CD4-positive, alpha-beta T cell treated with Interleukin-17A for 4 hours (primary cell): ENCODE measurements around the gene BSDC1.
A peak's percentile ranks its signal among the peaks of the same experiment; 100 is the strongest.
"Not testable (repeated sequence)": the region's sequence is repeated elsewhere in the genome, so short reads cannot be mapped to it uniquely, and the experiment has no call there.

ENCODE experiments used
- DNase-seq: peaks from one replicate; pipeline ENCODE4 v3.0.0-alpha.2; 2020; ENCODE audit warnings: mixed read lengths

Gene BSDC1

GRCh38 chr1:32356478-32356877, 37.8 kb downstream of the BSDC1 start:
- DNase-seq = no peak

- not testable (repeated sequence) for DNase-seq
These were observed 38.5 kb downstream of the BSDC1 start for GRCh38 chr1:32355778-32356177.

- no peak for DNase-seq
These were observed 40.2 kb downstream of the BSDC1 start for GRCh38 chr1:32353886-32354570.

DNA sequence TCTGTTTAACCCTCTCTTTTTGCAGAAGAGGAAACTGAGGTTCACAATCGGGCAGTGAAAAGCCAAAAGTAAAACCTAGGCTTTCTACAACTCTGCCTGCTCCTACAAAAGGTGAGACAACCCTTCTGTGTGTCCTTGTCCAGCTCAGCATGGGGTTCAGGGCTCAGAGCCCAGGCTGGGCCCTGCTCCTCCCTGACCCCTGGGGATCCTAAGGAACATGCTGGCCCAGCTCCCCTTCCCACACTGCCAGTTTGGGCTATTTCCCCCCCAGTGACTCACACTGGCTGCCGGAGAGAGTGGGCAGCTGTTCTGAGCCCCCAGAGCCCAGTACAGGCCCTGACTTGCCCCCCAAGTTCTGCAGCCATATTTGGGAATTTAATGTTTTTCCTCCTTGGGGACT, 40.8 kb downstream of the BSDC1 start:
- no peak for DNase-seq

GRCh38 chr1:32352831-32353383, 41.3 kb downstream of the BSDC1 start:
- no peak for DNase-seq

DNA sequence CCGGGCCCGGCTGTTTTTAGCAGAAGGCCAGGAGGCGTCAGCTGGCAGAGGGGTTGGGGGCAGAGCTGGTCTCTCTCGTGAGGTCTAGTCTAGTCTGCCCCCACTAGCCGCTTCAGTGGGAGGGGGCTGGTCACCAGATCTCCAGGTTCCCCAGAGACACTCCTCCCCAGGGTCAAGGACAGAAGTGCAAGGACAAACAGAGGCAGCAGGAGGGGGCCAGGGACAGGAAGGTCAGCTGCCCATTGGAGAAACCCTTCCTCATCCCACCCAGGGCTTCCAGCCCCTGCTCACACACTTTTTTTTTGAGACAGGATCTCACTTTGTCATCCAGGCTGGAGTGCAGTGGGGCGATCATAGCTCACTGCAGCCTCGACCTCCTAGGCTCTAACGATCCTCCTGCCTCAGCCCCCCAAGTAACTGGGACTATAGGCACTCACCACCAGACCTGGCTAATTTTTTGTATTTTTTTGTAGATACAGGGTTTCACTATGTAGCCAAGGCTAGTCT, 41.9 kb downstream of the BSDC1 start:
- DNase-seq = no peak

GRCh38 chr1:32351399-32352238, 42.6 kb downstream of the BSDC1 start:
- DNase-seq = peak; percentile 97

DNA sequence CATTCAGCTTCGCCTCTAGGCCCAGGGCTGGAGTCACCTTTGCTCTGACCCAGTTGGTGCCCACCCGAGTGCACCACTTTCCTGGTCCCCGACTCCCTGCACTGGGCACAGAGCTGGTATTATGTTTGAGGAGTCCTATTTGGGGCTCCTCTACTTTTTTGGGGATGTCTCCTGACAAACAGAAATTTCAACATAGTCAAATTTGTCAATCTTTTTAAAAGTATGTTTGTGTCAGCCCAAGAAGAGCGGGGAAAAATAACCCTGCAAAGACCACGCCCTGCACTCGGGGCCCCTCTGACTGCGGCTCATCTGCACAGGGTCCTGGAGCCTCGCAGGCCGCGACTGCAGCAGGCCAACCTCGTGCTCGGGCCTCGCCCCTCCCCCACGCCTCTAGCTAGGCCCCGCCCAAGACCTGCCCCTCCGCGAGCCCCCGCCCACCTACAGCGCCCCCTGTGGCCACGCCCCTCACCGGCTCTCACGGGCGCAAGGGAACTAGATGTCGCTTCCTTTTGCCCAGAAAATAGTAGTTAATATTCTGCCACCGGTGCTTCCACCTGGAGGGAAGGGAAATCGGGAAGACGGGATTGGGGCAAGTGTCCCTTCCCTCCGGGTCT, 43.3 kb downstream of the BSDC1 start:
- DNase-seq = no peak

DNA sequence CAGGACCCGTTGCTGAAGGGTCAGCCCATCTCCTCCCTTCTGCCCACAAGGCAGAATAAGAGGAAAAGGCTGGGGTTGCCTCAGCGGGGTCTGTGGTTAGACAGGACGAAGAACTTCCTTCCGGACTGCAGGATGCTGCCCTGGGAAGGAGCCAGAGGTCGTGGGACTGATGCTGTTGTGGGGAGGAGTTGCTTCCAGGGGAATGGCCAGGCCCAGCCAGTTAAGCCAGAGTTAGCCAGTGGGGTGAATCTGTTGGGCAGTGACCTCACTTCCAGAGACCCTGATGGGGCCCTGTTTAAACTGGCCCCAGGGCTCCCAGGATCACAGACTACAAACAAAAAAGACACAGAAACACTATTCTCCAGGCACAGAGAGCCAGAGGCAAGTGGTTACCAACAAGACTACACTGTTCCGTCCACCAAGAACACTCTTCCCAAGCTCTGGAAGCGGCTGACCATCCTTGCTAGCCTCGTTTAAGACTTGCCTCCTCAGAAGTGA, 45.0 kb downstream of the BSDC1 start:
- DNase-seq = no peak

- no peak for DNase-seq
These were observed 47.6 kb downstream of the BSDC1 start for GRCh38 chr1:32346532-32347157.

GRCh38 chr1:32345289-32345827, 48.9 kb downstream of the BSDC1 start:
- peak; percentile 66 for DNase-seq

DNA sequence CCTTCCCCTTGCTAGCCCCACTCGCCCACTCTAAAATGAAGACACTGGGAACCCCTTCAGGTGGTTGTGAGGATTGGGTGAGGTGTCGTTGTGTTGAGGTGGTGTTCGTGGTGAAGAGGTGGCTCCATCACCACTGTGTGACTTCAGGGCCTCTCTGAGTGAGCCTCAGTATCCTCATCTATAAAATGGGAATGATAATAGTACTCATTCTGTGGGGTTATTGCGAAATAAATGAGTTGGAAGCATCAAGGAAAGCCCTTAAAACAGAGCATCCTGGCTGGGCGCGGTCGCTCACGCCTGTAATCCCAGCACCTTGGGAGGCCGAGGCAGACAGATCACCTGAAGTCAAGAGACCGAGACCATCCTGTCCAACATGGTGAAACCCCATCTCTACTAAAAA, 51.5 kb downstream of the BSDC1 start:
- DNase-seq = no peak

DNA sequence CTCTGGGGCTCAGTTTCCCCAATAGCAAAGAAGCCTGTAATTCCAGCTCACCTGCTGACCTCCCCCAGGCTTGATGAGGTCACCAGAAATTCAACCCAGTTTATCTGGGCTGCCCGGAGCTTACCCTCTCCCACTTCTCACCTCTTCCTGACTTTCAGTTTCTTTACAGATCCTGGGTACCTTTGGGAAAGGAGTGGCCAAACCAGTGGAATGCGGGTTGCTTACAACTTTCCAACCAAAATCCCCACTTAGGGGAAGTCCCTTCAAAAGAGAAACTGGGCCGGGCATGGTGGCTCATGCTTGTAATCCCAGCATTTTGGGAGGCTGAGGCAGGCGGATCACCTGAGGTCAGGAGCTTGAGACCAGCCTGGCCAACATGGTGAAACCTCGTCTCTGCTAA, 52.3 kb downstream of the BSDC1 start:
- no peak for DNase-seq

GRCh38 chr1:32341186-32341757, 53.0 kb downstream of the BSDC1 start:
- DNase-seq = no peak

- DNase-seq = no peak
These were observed 54.8 kb downstream of the BSDC1 start for GRCh38 chr1:32339363-32339978.

DNA sequence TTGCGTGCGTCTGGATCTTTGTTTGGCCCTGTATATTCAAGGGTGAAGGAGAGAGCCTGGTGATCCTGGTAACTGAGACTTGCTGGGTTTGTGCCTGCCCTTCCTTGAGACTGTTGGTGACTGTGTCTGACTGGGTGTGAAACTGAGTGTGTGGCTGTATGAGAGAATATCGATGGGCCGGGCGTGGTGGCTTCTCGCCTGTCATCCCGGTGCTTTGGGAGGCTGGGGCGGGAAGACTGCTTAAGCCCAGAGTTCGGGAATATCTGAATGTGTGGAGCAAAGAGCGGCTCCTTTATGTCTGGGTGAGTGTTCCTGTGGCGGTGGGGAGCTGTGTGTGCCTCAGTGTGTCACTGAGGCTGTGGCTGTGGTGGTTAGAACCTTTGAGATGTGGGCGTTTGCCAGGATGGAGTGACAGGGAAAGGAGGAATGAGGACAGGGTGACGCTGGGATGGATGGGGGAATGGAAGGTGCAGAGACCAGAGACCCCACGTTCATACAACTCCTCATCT, 55.5 kb downstream of the BSDC1 start:
- no peak for DNase-seq

GRCh38 chr1:32337855-32338636, 56.2 kb downstream of the BSDC1 start:
- DNase-seq = no peak

DNA sequence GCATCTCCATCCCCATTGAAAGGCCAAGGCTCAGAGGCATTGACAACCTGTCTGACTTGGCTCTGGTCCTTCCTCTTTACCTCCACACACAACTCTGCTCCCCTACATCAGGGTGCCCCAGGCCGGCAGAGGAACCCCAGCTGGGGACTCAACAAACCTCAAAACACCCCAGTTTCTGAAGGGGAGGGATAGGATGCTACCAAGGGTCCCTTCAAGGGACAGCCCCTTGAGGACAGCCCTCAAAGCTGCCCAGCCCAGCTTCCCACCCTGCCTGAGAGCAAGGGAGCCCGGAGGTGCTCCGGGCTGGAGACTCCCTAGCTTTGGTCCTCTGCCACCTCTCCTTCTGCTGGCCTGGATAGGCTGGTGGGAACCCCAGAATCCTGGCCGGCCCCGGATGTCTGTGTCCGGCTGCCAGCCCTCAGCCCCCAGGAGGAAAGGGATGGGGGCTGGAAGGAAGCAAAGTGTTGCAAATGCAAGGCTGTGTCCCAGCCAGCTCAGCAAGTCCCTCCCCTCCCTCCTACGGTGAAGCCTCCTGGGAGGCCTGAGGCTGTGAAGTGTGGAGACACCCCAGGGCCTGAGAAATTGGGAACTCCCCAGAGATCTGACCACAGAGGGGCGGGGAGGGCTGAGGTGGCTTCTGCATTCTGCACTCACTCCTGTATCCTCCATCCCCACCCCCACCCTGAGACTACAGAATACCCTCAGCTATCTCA, 57.1 kb downstream of the BSDC1 start:
- peak; percentile 48 for DNase-seq

- no peak for DNase-seq
These were observed 57.7 kb downstream of the BSDC1 start for GRCh38 chr1:32336591-32336932.
